Keratinocyte (primary cell): ENCODE data around the gene BSPRY. TPM values are rescaled to one million over a fixed set of nuclear protein-coding genes. Genes with fewer than 3 reads are reported as not detected.

Experiments
- DNase-seq: peaks from one replicate; pipeline ENCODE4 v3.0.0-alpha.2; 2011; ENCODE audit warnings: low read depth, missing footprints, low spot score
- FAIRE-seq: peaks from 2 replicates; lab custom pipeline; 2011; peaks lifted over from hg19 to GRCh38; lab: Jason Lieb, UNC
- H2AFZ ChIP-seq: 2 replicates; pipeline ENCODE4 v1.6.0; 2012; ENCODE audit warnings: low read length, control low read depth, inconsistent platforms; ENCODE audit not compliant: control insufficient read depth
- H3K27ac ChIP-seq: 2 replicates; pipeline ENCODE4 v1.5.1; 2011; ENCODE audit warnings: low read length; ENCODE audit not compliant: control insufficient read depth, insufficient read depth
- H3K27me3 ChIP-seq: 3 replicates; pipeline ENCODE4 v1.6.0; 2011; ENCODE audit warnings: low read length; ENCODE audit not compliant: control insufficient read depth, insufficient read depth; ENCODE audit errors: extremely low read depth
- H3K36me3 ChIP-seq, 2 experiments: 2 replicates in 1 of 2; 3 replicates in 1 of 2; pipeline ENCODE4 v1.5.1; 2011; ENCODE audit warnings: low read length in 2 of 2, mild to moderate bottlenecking in 1 of 2; ENCODE audit not compliant: control insufficient read depth in 2 of 2, insufficient read depth in 2 of 2; ENCODE audit errors: extremely low read depth in 1 of 2
- H3K4me1 ChIP-seq: 3 replicates; pipeline ENCODE4 v1.5.1; 2011; ENCODE audit warnings: low read length; ENCODE audit not compliant: control insufficient read depth, insufficient read depth; ENCODE audit errors: extremely low read depth
- H3K4me2 ChIP-seq: 3 replicates; pipeline ENCODE4 v1.6.0; 2011; ENCODE audit warnings: low read depth, low read length; ENCODE audit not compliant: control insufficient read depth, insufficient read depth; ENCODE audit errors: extremely low read depth
- H3K4me3 ChIP-seq, 3 experiments: fragments of 200-600 bp in 1 of 3; sonication (generic) in 1 of 3; 2 replicates in 2 of 3; 3 replicates in 1 of 3; pipeline ENCODE4 v1.5.1; 2011 to 2016; ENCODE audit warnings: low read length in 3 of 3, mild to moderate bottlenecking in 3 of 3, control low read depth in 2 of 3, inconsistent platforms in 1 of 3, low read depth in 1 of 3, mixed read lengths in 1 of 3, mixed run types in 1 of 3, moderate library complexity in 1 of 3; ENCODE audit not compliant: control insufficient read depth in 2 of 3, insufficient read depth in 2 of 3; ENCODE audit errors: extremely low read depth in 1 of 3
- H3K79me2 ChIP-seq: 2 replicates; pipeline ENCODE4 v1.6.0; 2012; ENCODE audit warnings: low read length; ENCODE audit not compliant: control insufficient read depth, insufficient read depth
- H3K9ac ChIP-seq: 3 replicates; pipeline ENCODE4 v1.6.0; 2011; ENCODE audit warnings: low read length; ENCODE audit not compliant: control insufficient read depth, insufficient read depth; ENCODE audit errors: extremely low read depth
- H3K9me1 ChIP-seq: 3 replicates; pipeline ENCODE4 v1.6.0; 2011; ENCODE audit warnings: low read length; ENCODE audit not compliant: control insufficient read depth, insufficient read depth; ENCODE audit errors: extremely low read depth
- H3K9me3 ChIP-seq: 2 replicates; pipeline ENCODE4 v1.5.1; 2012; ENCODE audit warnings: low read depth, low read length; ENCODE audit not compliant: control insufficient read depth
- H4K20me1 ChIP-seq: 3 replicates; pipeline ENCODE4 v1.6.0; 2011; ENCODE audit warnings: low read length; ENCODE audit not compliant: control insufficient read depth, insufficient read depth; ENCODE audit errors: extremely low read depth
- CTCF ChIP-seq, 3 experiments: IDR thresholded peaks in 1 of 3; conservative IDR thresholded peaks in 1 of 3; optimal IDR thresholded peaks in 1 of 3; 2 replicates in 2 of 3; 3 replicates in 1 of 3; pipeline versions ENCODE3 to v1.5.1; 2011; ENCODE audit warnings: low read length in 3 of 3, mild to moderate bottlenecking in 3 of 3, moderate library complexity in 2 of 3, control low read depth in 1 of 3, inconsistent platforms in 1 of 3; ENCODE audit not compliant: insufficient read depth in 2 of 3; ENCODE audit errors: extremely low read depth in 1 of 3
- EZH2 ChIP-seq: IDR thresholded peaks from one replicate; pipeline ENCODE4 v1.6.1; 2012; ENCODE audit warnings: inconsistent platforms, mild to moderate bottlenecking, low read length, moderate library complexity
- dilution Hi-C: fragments of 300-500 bp; cut with MboI; formaldehyde crosslinking; loops from one replicate; pipeline ENCODE4 v1.7.0; 2020; ENCODE audit warnings: low sequenced_read_pairs; ENCODE audit not compliant: extremely low pct_ligation_motif_present
- polyA plus RNA-seq, 5 experiments: library from polyadenylated mRNA; depleted of rRNA in 3 of 5; stranded (reverse) in 3 of 5; stranded (forward) in 1 of 5; unstranded in 1 of 5; fragments of >200 nt; gene quantifications; 1 replicate in 1 of 5; 2 replicates in 3 of 5; 3 replicates in 1 of 5; pipeline versions ENCODE4 v1.2.1 to v1.2.3, GENCODE V29; 2011 to 2012; ENCODE audit warnings: missing spikeins in 2 of 5, low read depth in 1 of 5, low replicate concordance in 1 of 5

The BSPRY gene
- polyA plus RNA-seq, 1 donor (not counting 4 experiments of a cell fraction or from before 2014, with no cell fraction given), result 0.41 TPM

GRCh38 chr9:113372059-113372458 lies 22.7 kb downstream of the BSPRY start:
- Histone ChIP-seq H3K27ac (no peak overlapping the region), H2AFZ (no peak overlapping the region), H3K36me3 (peaks cover 14% of the 10 kb centered on the region in 2 experiments), H3K9me1 (peaks cover 3% of the 10 kb centered on the region), H3K4me3 (no peak overlapping the region), H3K27me3 (no peaks in the 10 kb centered on the region), H4K20me1 (no peaks in the 10 kb centered on the region), H3K4me1 (peaks cover 7% of the 10 kb centered on the region), H3K4me2 (no peak overlapping the region), H3K9me3 (no peaks in the 10 kb centered on the region), H3K79me2 (peaks cover 7% of the 10 kb centered on the region), H3K9ac (no peak overlapping the region)
- dilution Hi-C loops, result no loop called here
- TF ChIP-seq CTCF (optimal IDR thresholded peaks at IDR 0.05 in 1 of 3, IDR thresholded peaks at IDR 0.05 in 1 of 3, conservative IDR thresholded peaks at IDR 0.05 in 1 of 3; ENCODE audit: extremely low read depth in 1 of 3, insufficient read depth in 2 of 3, low read length in 3 of 3) (no peak), EZH2 (no peak)
- DNase-seq (no peak), FAIRE-seq (no peak)

DNA sequence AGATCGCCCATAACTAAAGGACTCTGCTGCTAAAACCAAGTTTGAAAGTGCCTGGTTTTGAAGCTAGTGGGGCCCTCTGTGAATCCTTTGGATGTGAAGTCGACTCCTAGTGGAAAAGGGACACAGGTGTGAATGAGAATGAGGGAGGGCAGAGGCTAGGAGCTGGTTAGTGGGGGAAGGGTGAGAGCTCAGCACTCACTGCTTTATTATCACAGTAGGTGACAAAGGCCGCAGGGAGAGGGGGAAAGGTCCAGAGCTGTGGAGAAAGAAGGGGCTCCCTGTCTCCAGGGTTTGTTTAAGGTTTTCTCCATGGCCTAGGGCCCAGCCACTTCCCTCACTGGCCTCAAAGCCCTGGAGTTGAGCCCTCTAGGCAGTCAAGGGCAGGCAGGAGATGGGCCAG lies 23.9 kb downstream of the BSPRY start:
- Histone ChIP-seq H4K20me1 (no peaks in the 10 kb centered on the region), H3K36me3 (peaks cover 14% of the 10 kb centered on the region in 2 experiments), H2AFZ (no peak overlapping the region), H3K79me2 (peaks cover 7% of the 10 kb centered on the region), H3K4me1 (peaks cover 10% of the 10 kb centered on the region), H3K9me1 (peaks cover 3% of the 10 kb centered on the region), H3K27ac (no peak overlapping the region), H3K4me2 (no peak overlapping the region), H3K9ac (no peak overlapping the region), H3K4me3 (no peak overlapping the region), H3K27me3 (no peaks in the 10 kb centered on the region), H3K9me3 (no peaks in the 10 kb centered on the region)
- DNase-seq (no peak), FAIRE-seq (no peak)
- no peak for TF ChIP-seq CTCF (optimal IDR thresholded peaks at IDR 0.05 in 1 of 3, IDR thresholded peaks at IDR 0.05 in 1 of 3, conservative IDR thresholded peaks at IDR 0.05 in 1 of 3; ENCODE audit: extremely low read depth in 1 of 3, insufficient read depth in 2 of 3, low read length in 3 of 3)
- no peak for TF ChIP-seq EZH2
- dilution Hi-C loops, result no loop called here
